CD4-positive, alpha-beta T cell treated with Interleukin-17A for 1 hour (primary cell): Measurements from ENCODE around the gene RANBP10.

Experiments used
- DNase-seq: peaks from one replicate; pipeline ENCODE4 v3.0.0-alpha.2; 2020

RANBP10 gene

GRCh38 chr16:67673712-67674580 lies 132.4 kb downstream of the RANBP10 start:
- no peak for DNase-seq
